CD4-positive, alpha-beta T cell treated with Interleukin-15 for 4 hours (primary cell): ENCODE results near the gene NSDHL.

Experiments used
- DNase-seq: peaks from one replicate; pipeline ENCODE4 v3.0.0-alpha.2; 2020; ENCODE audit warnings: low spot score

Gene NSDHL

DNA sequence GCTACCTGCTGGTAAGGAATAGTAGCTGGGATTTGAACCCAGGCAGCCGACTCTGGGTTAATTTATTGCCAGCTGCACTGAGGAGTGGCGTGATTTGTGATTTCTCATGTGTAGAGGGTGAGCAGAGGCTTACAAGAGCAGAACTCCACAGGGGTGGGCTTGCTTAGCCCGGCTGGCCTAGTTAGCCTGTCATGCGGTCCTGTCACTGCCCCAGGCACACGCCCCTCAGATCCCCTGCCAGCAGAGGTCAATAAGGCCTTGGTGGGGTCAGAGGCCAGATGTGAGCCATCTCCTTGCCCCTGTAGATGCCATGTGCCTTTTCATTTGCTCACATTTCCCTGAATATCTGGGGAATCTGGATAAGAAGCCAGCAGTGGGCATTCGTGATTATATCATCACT lies 13.4 kb downstream of the NSDHL start:
- no peak for DNase-seq

- no peak for DNase-seq
These were observed 14.9 kb downstream of the NSDHL start for GRCh38 chrX:152845618-152846240.

DNA sequence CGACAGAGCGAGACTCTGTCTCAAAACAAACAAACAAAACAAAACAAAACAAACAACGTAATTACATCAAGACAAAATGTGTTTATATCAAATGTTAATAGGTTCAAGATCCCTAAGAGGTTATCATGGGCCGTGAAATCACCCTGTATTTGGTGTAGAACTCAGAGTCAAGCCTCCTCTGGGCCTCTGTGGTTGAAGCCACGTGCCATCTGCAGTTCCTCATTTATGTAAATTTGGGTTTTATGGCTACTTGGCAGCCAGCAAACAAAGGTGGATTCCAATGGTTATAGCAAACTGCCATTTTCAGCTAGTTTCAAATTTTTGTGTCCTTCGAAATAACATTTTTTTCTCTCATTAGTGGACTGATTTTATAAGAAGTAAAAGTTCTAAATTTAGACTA lies 16.4 kb downstream of the NSDHL start:
- DNase-seq: no peak

DNA sequence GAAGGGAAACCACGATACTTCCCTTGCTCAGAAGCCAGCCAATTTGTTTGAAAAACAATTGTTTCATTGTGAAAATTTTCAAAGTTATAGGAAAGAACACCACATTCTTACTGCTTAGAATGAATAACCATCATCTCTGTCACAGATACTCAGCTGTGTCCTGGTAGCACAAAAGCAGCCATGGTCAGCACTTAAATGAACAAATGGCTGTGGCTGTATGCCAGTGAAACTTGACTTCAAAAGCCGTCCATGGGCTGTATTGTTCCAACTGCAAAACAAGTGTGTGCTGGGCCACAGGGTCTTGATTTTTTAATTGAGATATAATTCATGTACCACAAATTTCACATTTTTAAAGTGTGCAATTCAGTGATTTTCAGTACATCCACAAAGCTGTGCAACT lies 19.6 kb downstream of the NSDHL start:
- DNase-seq: no peak

DNA sequence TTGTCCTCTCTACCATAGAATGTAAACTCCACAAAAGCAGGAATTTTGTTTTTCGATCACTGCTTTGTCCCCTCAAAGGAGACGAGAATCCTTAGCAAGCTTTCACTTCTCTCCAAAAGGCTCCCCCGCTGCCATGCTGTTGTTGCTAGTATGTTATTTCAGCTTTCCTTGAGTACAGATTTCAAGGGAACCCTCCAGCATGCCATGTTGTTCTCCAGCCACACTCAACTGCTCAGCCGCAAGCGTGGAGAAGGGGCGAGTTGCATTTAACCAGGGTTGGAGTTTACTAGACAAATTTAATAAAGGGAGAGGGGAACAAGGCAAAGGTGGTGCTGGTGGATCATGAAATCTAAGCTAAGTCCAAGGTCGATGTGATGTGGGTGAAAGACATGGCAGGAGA lies 23.1 kb downstream of the NSDHL start:
- no peak for DNase-seq

DNA sequence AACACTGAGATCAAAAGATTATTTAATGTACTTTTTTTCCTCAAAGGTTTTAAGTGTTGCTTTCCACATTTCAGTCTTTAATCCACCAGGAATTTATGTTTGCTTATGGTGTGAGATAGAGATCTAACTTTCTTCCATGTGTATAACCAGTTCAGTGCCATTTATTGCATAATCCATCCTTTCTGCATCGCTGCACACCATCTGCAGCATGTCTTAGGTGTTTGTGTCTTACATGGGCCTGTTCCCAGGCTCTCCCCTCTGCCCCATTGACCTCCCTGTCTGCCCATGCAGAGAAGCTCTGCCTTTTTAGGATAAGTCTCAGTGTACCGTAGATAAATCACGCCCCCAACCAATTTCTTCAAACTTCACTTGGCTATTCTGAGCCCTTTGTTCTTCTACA lies 30.3 kb downstream of the NSDHL start:
- DNase-seq: no peak

GRCh38 chrX:152861826-152862225 lies 31.0 kb downstream of the NSDHL start:
- DNase-seq: no peak

DNA sequence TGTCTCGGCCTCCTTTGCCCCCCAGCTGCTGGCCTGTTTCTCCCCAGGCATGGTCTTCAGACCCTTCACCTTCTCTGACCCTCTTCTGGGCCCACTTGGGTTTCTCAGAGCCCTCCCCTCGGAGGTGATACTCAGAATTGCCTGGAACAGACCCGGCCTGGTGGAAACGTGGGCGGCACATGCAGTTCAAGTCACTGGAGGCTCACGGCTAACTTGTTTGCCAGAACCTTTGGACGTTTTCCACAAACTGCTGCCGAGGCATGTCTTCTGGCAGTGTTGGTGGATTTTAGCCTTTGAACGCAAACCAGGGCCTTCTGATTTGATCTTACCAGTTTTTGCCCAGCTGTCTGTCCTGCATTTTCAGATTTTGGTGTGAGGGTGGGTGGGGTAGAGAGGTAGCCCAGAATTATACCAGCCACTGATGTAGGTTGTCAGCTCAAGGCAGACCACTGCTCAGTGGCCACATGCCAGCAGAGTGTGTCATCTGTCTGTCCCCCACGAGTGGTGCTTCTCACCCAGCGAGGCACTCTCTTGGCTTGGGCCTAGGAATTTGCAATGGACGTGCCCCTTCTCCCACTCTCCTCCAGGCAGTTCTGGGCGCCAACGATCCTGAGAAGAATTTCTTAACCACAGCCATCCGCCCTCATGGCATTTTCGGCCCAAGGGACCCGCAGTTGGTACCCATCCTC lies 34.5 kb downstream of the NSDHL start:
- DNase-seq: no peak

DNA sequence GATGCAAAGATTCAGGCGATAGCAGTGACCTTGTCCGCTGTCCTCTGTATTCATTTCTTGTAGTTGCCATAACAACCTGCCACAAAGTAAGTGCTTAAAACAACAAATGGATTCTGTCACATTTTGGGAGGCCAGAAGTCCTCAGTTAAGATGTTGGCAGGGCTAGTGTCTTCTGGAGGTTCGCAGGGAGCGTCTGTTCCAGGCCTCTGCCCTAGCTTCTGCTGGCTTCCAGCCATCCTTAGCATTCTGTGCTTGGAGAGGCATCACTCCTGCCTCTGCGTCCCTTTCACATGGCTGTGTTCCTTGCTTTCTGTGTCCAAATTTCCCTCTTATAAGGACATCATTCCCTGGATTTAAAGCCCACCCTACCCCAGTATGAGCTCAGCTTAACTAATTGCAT lies 35.5 kb downstream of the NSDHL start:
- no peak for DNase-seq

DNA sequence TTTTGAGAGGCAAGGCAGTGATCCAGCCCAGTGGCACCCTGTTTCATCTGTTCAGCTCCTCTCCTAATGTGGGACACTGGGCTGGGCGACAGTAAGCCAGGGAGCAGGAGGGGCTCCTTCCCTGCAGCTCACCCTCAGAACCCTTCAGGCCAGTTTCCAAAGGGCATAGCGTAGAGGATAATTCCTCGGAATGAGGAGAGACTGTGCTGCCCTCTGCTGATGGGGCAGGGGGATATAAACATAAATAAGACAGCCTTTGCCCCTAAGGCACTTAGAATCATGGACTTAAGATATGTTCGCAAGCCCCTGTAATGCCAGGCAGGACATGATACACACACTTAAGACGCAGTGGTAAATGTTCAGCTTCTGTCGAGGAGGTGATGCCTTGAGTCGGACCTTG lies 39.1 kb downstream of the NSDHL start:
- no peak for DNase-seq

DNA sequence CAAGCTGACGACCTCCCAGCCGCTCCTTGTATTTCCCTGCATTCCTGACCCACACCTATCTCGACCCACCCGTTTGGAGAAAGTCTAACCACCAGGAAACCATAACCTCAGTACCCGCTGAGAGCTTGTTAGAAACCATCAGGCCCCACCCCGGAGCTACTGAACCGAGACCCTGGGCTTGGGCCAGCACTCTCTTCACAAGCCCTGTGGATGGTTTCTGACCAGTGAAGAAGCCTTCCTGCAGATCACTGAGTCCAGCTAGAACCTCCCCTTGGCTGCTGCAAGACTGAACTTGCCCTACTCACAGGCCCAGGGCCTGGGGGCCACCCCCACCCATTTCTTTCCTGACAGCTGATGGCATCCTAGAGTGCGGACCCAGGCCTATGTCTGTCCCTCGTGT lies 40.4 kb downstream of the NSDHL start:
- DNase-seq: no peak

DNA sequence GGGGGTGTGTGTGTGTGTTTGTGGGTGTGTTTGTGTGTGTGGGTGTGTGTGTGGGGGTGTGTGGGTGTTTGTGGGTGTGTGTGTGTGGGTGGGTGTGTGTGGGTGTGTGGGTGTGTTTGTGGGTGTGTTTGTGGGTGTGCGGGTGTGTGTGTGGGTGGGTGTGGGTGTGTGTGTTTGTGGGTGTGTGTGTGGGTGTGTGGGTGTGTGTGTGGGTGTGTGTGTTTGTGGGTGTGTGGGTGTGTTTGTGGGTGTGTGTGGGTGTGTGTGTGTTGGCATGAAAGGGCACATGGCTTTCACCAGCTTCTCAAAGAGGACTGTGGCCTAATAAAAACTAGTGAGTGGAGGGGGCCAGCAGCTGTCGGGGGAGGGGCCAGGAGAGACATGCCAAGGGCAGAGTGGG lies 41.7 kb downstream of the NSDHL start:
- no peak for DNase-seq

DNA sequence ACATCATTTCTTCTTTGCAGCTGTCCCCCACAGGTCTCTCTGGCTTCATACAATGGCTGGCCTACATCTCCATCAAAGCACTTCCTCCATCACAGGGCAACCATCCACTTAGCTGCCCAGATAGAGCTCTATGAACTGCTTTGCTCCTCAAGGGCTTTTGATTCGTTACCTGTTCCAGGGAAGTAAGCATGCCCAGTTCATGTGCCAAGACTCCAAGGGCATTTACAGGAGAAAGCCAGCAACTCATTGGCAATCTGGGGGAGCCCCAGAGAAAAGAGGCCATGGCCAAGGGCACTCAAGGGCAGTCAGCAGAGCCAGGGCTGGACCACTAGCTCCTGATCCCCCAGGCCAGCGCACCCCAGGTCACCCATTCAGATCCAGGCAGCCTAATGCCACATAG lies 42.5 kb downstream of the NSDHL start:
- DNase-seq: no peak

GRCh38 chrX:152876931-152877840 lies 46.3 kb downstream of the NSDHL start:
- no peak for DNase-seq

DNA sequence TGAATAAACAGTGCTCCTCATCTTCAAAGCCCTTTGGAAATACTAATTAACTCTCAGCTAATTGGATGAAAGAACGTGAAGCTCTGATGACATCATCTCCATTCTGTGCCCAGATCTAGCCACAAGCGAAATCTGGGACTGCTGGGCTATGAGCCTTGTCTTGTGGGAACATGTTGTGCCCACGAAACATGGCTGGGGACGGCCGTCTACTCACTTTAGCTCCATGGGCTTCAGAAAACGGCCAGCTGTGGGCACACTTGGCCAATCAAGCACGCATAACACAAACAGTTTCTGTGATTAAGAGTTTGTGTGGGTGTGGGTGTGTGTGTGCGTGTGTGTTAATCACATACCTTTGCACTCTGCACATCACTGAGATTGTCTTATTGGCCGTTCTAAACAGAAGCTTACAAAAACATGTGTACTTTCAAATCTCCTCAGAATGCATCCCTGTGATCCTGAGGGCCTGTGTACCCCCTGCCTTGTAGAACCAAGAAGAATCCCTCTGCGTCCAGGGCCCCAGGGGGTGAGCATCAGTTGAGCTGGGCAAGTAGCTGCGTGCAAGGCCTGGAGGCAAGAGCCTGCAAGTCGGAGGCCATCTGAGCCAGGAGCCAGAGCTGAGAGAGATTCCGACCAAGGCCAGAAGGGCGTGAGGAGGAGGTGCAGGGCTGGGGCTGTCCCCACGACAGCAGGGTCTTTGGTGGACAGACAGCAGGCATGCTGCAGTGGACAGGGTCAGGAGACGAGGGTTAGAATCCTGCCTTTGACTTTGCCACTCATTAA lies 48.3 kb downstream of the NSDHL start:
- no peak for DNase-seq

DNA sequence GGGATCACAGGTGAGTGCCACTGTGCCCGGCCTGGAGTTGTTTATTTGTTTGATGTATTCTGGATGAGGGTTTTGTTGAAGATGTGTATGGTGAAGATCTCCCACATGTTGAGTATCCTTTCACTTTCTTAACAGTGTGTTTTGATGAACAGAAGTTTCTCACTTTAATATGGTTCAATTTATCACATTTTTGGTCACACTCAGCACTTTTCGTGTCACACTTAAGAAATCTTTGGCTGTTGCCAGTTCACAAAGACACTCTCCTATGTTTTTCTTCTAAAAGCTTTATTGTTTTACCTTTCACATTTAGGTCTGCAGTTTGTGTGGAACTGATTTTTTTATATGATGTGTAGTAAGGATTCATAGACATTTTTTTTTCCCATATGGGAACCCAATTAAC lies 50.4 kb downstream of the NSDHL start:
- DNase-seq: no peak

DNA sequence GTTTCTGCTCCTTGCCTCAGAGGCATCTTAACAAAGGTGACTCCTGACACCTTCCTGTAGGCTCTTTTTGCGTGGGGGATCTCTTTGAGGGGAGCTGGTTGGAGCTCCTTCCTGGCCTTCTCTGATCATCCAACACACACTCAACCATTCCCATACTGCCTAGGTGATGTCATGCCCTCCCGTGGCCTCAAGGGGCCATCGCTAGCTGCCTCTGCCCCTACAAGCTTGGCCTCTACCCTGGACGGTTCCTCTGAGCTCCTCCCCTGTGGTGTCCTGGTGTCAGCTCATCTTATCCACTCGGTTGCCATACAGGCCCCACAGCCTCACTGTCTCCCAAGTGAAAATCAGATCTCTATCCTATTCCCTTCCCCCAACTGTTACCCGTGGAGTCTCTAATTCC lies 53.3 kb downstream of the NSDHL start:
- no peak for DNase-seq

DNA sequence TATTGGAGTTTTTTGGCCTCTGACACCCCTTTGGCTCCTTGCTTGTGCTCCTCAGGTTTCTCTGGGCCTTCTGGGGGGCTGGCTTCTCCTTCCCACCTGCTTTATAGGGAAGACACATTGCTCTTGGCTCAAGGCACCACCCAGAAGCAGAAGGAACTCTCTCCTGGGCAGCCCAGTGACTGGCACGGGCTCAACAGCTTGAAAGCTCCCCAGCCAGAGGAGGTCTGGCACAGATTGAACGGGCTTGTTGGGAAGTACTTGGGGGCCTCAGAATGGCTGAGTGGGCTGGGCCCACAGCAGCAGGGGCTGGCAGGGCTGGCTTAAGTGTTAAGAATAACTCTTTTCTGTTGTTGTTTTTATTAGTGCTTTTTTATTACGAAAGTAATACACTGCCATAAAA lies 55.9 kb downstream of the NSDHL start:
- DNase-seq: no peak

DNA sequence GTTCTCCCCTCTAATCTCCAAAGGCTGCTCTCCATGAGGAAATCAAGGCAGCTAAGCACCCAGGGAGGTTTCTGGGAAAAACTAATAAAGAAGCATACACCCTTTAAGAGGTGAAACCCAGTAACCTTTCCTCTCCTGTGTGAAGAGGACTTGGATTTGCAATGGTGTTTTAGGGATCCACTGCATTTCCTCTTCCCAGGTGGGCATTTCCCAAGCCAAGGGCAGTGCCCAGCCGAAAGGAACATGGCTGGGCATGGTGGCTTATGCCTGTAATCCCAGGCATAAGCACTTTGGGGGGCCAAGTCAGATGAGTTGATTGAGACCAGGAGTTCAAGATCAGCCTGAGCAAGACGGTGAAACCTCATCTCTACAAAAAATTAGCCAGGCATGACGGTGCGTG lies 61.6 kb downstream of the NSDHL start:
- DNase-seq: no peak

DNA sequence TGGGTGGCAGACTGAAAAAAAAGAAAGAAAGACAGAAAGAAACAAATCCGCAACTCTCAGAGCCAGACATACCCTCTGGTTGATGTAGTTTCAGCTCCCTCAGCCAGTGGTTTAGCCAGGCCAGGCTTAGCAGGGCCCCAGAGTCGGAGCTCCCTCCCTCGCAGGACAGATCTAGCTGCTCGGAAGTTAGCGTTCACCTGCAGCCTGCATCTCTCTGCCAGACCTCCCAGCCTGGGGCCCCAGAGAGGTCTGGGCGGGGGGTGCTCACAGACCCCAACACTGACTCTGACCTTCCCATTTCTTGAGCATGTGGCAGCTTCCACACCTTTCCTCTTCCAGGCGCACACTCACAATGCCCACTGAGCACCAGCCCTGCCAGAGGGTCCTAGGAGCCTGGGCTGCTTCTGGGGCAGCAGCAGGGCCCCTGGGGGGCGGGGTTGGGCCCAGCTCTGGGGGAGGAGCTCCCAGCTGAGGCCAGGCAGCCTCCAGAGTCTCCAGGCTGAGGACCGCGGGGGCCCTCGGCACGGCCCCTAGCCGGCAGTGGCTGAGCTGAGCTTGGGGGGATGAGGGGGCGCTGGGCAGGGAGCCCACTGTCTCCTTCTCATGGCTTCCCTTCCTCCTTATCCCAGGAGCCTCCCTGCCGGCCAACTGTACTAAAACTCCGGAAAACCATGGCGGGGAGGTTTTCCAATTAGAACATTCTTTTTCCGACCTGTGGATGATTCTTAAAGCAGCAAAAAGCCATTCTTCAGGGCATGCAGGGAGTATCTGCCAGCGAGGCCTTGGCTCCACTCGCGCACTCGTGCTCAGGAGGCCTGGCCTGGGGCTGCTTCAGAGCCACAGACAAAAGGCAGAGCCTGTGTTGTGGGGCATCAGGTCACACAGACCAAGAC lies 62.4 kb downstream of the NSDHL start:
- DNase-seq: no peak

- DNase-seq: no peak
These were observed 63.2 kb downstream of the NSDHL start for GRCh38 chrX:152893980-152894610.
